Muscle of leg (tissue), 11 donors: Measurements from ENCODE around the gene MAML2. TPM values are rescaled to one million over a fixed set of nuclear protein-coding genes. Genes with fewer than 3 reads are reported as not detected.

Experiments used
- DNase-seq: peaks from one replicate; pipeline ENCODE4 v3.0.0; 2013
- H3K27ac ChIP-seq: one replicate; pipeline ENCODE4 v1.5.1; 2013; ENCODE audit warnings: mild to moderate bottlenecking, low read length, control low read depth
- H3K27me3 ChIP-seq: one replicate; pipeline ENCODE4 v1.6.1; 2013; ENCODE audit warnings: low read length; ENCODE audit not compliant: control insufficient read depth, insufficient read depth
- H3K36me3 ChIP-seq: one replicate; pipeline ENCODE4 v1.6.1; 2013; ENCODE audit warnings: low read length; ENCODE audit not compliant: control insufficient read depth, insufficient read depth
- H3K4me1 ChIP-seq: one replicate; pipeline ENCODE4 v1.6.1; 2013; ENCODE audit warnings: low read length; ENCODE audit not compliant: control insufficient read depth, insufficient read depth
- H3K4me3 ChIP-seq: one replicate; pipeline ENCODE4 v1.5.1; 2013; ENCODE audit warnings: low read length, control low read depth
- H3K9me3 ChIP-seq: replicated peaks from 2 replicates; pipeline ENCODE4 v1.6.1; 2013; ENCODE audit warnings: low read depth, low read length; ENCODE audit not compliant: control insufficient read depth
- WGBS: methylation state at CpG from one replicate; pipeline ENCODE4 v1.1.5; 2013; ENCODE audit warnings: missing lambda C conversion rate; ENCODE audit not compliant: insufficient coverage; 5-methylcytosine and 5-hydroxymethylcytosine counted together
- polyA plus RNA-seq, 8 donors: library from polyadenylated mRNA; unstranded; fragments of 120-200 nt; gene quantifications; one replicate each; pipeline versions ENCODE4 v1.2.1 to v1.2.3, GENCODE V29; 2013; ENCODE audit warnings: inconsistent platforms in 1 of 8, low replicate concordance in 1 of 8; ENCODE audit not compliant: insufficient read length in 8 of 8, insufficient read depth in 1 of 8
- total RNA-seq: library from RNA; stranded (reverse); fragments of 120-200 nt; gene quantifications from one replicate; pipeline ENCODE4 v1.2.4, GENCODE V29; 2013

The MAML2 gene
- total and polyA plus RNA-seq, 9 donors = 4.0 to 7.8 (median 5.7) TPM

DNA sequence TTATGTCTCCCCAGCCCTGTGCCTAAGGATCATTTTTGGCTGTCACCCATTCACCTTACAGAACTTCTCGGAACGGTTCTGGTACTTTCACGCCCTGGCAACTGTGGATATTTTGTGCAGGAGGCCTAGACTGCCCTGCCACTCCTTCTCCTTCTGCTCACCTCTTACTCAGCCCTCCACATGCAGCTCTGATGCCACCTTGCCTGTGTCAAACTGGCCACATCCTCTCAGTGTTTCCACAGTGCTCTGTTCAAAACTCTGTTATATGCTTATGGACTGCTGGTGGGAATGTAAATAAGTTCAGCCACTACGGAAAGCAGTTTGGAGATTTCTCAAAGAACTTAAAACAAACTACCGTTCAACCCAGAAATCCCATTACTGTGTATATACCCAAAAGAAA lies 318.3 kb downstream of the MAML2 start:
- 100% methylated on average over 2 of the region's 5 CpGs for WGBS
- Histone ChIP-seq H3K9me3 (no peaks in the 10 kb centered on the region), H3K27me3 (no peaks in the 10 kb centered on the region), H3K4me3 (no peak overlapping the region), H3K27ac (no peak overlapping the region), H3K36me3 (no peaks in the 10 kb centered on the region), H3K4me1 (no peaks in the 10 kb centered on the region)
- no peak for DNase-seq

DNA sequence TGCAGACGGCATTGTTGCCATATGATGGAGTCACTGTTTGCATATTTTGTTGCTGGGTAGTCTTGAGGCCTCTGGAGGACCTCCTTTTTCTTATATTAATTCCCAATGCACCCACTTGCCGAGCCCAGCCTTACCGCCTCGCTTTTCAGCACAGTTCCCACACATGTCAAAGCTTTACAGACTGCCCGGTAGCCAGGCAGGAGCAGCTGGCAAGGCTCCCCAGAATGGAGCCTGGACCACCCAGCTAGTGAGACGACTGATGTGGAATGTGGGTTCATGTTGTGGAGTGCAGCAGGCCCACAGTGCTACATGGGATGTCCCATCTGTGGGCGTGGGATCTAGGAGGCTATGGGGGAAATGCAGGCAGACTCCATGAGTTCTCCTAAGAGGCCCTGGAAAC lies 319.7 kb downstream of the MAML2 start:
- Histone ChIP-seq H3K4me1 (no peaks in the 10 kb centered on the region), H3K4me3 (no peak overlapping the region), H3K27me3 (no peaks in the 10 kb centered on the region), H3K9me3 (no peaks in the 10 kb centered on the region), H3K27ac (no peak overlapping the region), H3K36me3 (no peaks in the 10 kb centered on the region)
- no peak for DNase-seq
- 48% methylated on average over 2 of the region's 7 CpGs for WGBS

DNA sequence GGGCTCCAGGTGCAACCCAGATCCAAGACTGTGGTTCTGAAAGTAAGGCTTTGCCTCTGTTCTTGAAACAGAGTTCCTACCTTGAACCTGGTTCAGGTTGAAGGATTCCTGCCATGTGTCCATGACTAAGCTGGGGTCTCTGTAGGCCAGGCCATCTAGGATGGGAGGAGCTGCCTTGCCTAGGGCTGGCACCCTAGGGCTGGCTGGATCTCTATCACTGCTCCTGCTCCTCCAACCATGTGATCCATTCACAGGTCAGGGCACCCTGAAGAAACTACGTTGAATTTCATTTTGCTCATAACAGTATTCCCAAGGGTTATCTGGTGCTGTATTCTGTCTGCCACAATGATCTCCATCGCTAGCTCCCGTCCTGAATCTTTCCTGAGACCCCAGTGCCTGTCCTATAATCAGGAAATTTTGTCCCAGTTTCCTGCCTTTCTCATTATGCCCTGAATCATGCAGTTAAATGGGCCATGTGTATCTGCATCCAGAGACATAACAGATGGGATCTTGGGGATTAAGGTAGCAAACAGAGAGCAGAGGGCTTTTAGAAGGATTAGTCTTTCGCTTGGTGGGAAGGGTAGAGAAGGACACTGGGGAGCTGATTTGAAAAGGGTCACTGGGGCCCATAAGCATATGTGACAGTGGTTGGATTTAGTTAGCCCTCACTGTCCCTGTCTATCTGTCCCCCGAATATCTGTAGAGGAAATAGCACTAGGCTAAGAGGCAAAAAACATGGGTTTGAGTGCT lies 320.9 kb downstream of the MAML2 start:
- WGBS = 89% methylated on average over 4 of the region's 5 CpGs

DNA sequence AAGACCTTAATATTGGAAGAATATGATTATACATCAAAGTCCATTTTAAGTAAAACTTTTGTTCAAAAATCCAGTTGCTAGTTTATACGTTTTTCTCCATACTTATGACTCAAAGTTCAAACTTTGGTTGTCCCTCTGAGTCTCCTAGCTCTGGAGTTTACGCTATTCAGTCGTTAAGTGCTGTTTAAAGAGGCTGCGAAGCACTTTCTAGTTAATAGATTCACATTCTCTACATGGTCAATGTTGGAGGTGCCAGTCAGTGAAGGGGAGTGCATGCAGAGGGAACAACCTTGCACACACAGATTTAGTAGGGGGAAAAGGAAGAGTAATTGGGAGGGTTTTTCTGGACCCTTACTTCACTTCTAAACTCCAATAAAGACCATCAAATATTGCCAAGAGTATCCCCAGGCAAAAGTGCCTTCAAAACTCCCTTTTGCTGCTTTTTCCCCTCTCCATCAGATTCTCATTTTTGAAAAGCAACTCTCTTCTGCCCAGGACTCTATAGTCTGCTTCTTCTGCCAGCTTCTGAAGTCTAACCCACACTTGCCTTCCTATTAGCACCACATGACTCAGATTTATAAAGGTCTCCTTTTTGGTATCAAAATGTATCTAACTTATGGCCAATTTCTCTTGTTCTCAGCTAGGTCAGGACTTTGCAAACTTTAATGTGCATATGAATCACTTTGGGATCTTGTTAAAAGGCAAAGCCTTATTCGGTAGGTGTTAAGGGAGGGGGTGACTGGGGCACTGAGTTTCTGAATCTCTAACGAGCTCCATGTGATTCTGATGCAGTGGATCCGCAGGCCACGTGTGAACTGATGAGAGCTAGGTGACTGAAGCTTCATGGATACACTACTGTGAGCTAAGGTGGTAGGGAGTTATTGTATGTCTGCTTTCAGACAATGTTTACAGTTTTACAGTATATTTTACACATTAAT lies 322.9 kb downstream of the MAML2 start:
- Histone ChIP-seq H3K27ac (no peak overlapping the region), H3K4me3 (no peak overlapping the region), H3K36me3 (no peaks in the 10 kb centered on the region), H3K9me3 (no peaks in the 10 kb centered on the region), H3K27me3 (no peaks in the 10 kb centered on the region), H3K4me1 (no peaks in the 10 kb centered on the region)
- WGBS = 51% methylated on average over 4 of the region's 8 CpGs
- DNase-seq = no peak

More for the DNA sequence above, 320.9 kb downstream of the MAML2 start:
- Histone ChIP-seq H3K4me3 (no peak overlapping the region), H3K4me1 (no peaks in the 10 kb centered on the region), H3K27ac (no peak overlapping the region), H3K9me3 (no peaks in the 10 kb centered on the region), H3K36me3 (no peaks in the 10 kb centered on the region), H3K27me3 (no peaks in the 10 kb centered on the region)
- DNase-seq = no peak

DNA sequence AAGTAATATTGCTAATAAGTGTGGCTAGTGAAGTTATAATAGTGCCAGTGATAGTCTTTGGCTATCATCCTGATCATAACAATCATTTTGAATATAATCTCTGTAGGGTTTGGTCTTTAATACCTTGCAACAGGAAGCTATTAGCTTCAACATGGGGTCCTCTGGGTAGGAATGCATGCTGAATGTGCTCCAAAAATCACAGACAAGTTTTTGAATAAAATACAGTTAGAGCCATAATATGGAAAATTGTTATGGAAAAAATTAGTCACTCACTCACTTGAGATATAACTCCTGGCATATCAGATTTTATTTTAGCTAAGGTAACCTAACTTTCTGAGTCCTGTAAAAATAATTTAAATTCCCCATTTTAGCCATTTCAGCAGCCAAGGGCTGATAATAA lies 323.7 kb downstream of the MAML2 start:
- Histone ChIP-seq H3K36me3 (no peaks in the 10 kb centered on the region), H3K27ac (no peak overlapping the region), H3K9me3 (no peaks in the 10 kb centered on the region), H3K4me1 (no peaks in the 10 kb centered on the region), H3K4me3 (no peak overlapping the region), H3K27me3 (no peaks in the 10 kb centered on the region)
- DNase-seq = peak; percentile 68

DNA sequence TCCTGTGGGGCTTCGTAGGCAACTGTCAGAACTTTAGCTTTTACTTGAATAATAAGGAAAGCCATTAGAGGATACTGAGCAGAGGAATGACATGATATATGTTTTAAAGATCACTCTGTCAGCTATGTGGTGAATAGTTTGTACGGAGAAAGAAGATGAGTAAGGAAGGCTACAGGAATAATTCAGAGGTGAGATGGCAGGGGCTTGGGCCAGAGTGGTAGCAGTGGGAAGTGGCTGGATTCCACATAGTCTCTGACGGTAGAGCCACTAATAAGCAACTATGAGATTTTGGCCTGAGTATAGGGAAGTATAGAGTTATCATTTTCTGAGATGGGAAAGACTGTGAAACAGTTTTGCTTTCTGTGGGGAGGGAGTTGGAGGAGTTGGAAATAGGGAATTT lies 325.1 kb downstream of the MAML2 start:
- no peak for DNase-seq
- Histone ChIP-seq H3K4me1 (no peaks in the 10 kb centered on the region), H3K27me3 (no peaks in the 10 kb centered on the region), H3K27ac (no peak overlapping the region), H3K9me3 (no peaks in the 10 kb centered on the region), H3K4me3 (no peak overlapping the region), H3K36me3 (no peaks in the 10 kb centered on the region)
- WGBS = 55% methylated on average over 3 of the region's 3 CpGs

DNA sequence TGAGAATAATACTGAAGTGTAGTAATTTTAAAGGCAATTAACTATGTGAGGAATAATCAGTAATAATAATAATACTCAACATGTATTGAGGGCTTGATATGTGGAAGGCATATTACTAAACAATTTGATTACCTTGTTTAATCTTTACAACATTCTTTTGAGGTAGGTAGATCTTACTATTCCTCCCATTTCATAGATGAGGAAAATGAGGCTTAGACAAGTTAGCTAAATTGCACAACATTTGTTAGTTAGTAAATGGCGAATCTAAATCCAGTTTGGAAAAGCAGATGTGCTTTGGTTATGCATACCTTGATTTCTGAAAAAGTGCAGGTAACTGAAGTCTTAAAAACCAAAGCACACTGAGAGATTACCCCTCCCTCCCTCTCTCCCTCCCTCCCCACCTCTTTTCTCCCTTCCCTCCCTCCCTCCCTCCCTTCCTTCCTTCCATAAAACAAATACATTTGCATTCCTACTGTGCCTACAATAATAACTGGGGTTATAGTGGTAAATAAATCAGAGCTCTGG lies 326.0 kb downstream of the MAML2 start:
- DNase-seq = no peak
- Histone ChIP-seq H3K36me3 (no peaks in the 10 kb centered on the region), H3K4me1 (peaks cover 2% of the 10 kb centered on the region), H3K9me3 (no peaks in the 10 kb centered on the region), H3K27me3 (no peaks in the 10 kb centered on the region), H3K4me3 (no peak overlapping the region), H3K27ac (no peak overlapping the region)
- no CpG with 5 or more reads among the region's 1 CpG for WGBS

DNA sequence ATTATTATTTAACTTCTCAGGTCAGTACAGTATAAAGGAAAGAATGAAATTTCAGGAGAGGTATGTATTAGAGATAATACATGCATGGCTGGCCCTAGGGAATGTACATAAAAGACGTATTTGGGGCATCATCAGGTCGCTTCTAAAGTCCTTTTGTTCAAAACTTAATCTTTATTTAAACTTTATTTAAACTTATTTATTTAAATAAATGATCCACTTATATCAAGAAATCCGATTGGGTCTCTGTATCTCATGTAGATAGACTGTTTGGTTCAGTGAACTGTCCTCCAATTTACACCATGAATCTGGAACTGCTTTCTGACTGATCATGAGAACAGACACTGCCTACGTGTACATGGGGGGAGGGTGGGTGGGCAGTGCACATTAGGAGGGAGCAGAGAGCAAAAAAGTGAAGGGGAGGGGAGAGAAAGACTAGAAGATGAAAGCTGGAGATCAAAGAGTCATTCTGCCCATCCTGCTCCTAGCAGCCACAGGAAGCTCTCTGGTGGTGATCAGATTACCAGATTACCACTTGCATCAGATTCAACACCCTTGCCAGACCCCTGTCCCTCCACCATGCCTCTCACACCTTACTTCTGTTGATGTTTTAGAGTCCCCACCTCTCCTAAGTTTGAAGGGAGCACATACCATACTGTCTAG lies 327.0 kb downstream of the MAML2 start:
- no peak overlapping the region for H3K4me3 ChIP-seq
- H3K9me3 ChIP-seq = no peaks in the 10 kb centered on the region
- no peak overlapping the region for H3K27ac ChIP-seq
- H3K27me3 ChIP-seq = no peaks in the 10 kb centered on the region
- H3K36me3 ChIP-seq = no peaks in the 10 kb centered on the region
- WGBS = no CpG with 5 or more reads among the region's 4 CpGs
- DNase-seq = no peak
- H3K4me1 ChIP-seq = peaks cover 2% of the 10 kb centered on the region

DNA sequence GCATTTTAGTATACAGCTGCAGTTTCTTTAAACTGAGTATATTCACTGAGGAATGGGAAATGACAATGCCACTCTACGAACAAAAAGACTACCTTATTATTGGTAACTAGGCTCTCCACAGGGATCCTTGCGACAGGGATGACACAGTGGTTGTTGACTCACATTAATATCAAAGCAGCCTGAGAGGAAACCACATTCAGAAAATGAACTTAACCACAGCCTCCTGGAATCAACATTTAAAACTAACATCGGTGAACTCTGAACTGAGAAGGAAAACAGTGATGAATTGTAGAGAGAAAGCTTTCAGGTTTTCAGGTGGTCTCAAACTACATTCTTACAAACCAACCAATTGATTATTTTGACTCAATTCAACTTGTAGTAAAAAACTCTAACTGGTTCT lies 328.8 kb downstream of the MAML2 start:
- H3K27ac ChIP-seq = no peak overlapping the region
- no peaks in the 10 kb centered on the region for H3K27me3 ChIP-seq
- H3K4me1 ChIP-seq = peaks cover 2% of the 10 kb centered on the region
- WGBS = no CpG with 5 or more reads among the region's 3 CpGs
- no peak for DNase-seq
- H3K36me3 ChIP-seq = no peaks in the 10 kb centered on the region
- no peak overlapping the region for H3K4me3 ChIP-seq
- H3K9me3 ChIP-seq = no peaks in the 10 kb centered on the region
